ENCODE measurements around the gene ADM5.
A peak's percentile ranks its signal among the peaks of the same experiment; 100 is the strongest.

DNA sequence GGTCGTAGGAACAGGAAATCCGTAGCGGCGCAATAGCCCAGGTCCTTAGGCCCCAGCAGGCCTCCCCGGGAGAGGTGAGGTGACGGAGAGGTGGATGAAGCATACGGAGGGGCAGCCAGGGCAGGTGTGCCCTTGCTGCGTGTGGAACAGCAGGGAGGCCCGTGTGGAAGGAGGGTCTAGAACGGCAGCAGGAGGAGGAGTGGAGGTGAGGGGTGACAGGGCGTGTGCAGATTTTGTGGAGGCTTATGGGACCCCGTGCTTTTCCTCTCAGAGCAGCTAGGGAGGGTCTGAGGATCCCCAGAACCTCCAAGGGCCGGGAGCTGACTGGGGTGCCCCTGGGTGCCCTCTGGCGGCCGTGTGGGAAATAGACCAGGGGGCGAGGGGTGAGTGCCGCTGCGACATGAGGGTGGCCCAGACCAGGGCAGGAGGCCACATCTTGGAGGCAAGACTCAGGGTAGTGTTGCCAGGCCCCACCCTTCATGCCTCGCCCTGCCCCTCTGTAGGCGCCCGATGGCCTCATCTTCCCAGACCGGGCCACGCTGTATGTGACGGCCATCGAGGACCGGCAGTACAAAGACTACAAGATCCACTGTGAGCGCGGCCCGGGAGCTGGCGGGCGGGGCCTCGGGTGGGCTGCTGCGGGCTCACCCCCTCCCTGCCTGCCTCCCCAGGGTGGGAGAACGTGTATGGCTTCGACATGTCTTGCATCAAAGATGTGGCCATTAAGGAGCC, 5.0 kb upstream of the ADM5 start:
- TF ChIP-seq, protein P1, sequence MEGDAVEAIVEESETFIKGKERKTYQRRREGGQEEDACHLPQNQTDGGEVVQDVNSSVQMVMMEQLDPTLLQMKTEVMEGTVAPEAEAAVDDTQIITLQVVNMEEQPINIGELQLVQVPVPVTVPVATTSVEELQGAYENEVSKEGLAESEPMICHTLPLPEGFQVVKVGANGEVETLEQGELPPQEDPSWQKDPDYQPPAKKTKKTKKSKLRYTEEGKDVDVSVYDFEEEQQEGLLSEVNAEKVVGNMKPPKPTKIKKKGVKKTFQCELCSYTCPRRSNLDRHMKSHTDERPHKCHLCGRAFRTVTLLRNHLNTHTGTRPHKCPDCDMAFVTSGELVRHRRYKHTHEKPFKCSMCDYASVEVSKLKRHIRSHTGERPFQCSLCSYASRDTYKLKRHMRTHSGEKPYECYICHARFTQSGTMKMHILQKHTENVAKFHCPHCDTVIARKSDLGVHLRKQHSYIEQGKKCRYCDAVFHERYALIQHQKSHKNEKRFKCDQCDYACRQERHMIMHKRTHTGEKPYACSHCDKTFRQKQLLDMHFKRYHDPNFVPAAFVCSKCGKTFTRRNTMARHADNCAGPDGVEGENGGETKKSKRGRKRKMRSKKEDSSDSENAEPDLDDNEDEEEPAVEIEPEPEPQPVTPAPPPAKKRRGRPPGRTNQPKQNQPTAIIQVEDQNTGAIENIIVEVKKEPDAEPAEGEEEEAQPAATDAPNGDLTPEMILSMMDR (IDR thresholded peaks at IDR 0.05), result peak; percentile 23 to 41 (median 32)
- no peak for TF ChIP-seq POLR2A (IDR thresholded peaks at IDR 0.05)

Data from right lobe of liver (tissue), 4 donors.